Midbrain (tissue), 1 donor: ENCODE data around the gene SPPL2B.

Experiments
- DNase-seq: peaks from one replicate; lab custom pipeline; 2025; lab: John Stamatoyannopoulos, UW

Gene SPPL2B

DNA sequence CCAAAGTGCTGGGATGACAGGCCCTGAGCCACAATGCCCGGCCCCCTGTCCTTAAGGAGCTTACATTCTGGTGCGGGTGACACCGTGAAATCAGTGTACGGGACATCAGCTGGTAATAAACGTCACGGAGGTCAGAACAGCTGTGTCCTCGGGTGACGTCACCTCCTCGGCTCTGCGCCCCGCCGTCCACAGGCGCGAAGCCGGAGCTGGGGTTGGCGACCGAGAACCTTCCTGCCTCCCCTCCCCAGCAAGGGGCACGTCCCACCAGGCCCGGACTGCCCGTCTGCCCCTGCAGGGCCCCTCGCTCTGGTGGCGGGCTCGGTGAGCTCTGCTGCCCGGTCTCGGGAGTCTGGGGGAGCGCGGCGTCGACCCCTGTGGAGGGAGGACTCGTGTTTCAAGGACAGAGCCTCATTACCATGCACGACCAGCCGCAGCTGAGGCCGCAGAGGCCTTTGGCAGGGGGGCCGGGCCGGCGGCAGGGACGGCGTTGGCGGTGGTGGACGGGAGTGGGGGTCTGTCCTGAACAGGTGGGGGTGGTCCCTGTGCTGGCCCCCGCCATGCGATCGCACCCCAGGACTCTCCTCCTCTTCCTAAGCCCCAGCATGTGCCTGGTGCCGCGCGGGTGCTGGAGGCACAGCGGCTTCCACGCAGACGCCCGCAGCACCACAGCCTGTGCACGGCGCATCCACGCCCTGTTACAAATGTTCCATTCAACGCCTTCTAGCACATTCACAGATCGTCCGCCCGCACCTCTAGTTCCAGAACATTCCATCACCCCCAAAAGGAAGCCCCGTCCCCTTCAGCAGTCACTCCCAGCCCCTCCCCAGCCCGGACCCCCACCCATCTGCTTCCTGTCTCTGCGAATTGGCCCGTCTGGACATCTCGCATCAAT, 25.9 kb upstream of the SPPL2B start:
- DNase-seq: no peak

- no peak for DNase-seq
These were observed 25.2 kb upstream of the SPPL2B start for GRCh38 chr19:2303211-2303798.

DNA sequence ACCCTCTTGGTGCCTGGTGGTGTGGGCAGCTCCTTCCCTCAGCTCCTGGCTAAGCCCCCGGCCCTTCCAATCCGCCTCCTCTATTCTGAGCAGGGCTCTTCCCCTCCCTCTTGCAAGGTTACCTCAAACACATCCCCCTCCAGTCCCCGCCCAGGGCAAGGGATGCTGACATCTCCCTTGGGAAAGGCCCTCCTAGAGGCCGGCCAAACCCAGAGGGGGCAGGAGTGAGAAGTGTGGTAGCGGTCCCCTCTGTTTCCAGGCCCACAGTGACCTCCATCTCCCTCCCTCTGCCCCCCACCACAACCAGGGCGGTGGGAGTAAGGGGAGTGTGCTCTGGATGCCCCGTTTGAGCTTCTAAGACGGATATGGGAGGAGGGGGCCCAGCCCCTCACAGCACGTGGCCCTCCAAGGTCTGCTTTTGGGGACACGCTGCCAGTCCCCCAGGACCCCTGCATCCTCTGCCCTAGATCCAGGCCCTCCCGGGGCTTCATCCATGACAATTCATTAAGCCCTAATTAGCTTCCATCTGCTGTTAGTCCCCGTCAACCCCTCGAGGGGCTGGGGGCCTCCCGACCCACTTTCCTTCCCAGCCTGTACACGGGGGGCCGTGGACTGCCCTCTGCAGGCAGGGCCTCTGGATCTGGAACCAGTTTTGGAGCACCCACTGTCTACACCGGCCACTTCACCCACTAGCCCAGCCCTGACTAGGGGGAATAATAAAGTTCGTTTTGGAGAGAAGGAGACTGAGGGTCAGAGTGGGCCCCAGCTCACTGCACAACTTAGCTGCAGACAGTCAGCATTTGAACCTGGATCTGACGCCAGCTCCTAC, 22.8 kb upstream of the SPPL2B start:
- no peak for DNase-seq

DNA sequence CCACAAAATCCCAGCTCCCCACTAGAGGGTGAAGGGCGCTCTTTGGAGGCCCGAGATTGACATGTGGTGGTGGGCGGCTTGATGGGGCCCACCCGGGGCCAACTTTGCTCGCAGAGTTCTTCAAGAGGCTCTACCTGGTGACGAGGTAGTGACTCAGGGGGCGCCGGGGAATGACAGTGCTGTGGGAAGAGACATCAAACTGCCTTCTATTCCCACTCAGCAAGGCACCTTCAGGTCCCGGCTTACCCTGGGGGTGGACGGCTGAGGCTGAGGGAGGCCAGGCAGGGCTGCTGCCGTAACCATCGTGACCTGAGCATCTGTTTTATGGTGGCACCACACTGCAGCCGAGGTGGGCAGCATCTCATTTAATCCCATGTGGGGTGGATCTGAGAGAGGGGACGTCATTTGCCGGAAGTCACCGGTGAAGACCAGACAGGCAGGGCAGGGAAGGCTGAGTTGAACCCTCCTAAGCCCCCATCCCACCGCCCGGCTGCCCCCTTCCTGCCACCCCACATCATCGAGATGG, 22.1 kb upstream of the SPPL2B start:
- DNase-seq: no peak

DNA sequence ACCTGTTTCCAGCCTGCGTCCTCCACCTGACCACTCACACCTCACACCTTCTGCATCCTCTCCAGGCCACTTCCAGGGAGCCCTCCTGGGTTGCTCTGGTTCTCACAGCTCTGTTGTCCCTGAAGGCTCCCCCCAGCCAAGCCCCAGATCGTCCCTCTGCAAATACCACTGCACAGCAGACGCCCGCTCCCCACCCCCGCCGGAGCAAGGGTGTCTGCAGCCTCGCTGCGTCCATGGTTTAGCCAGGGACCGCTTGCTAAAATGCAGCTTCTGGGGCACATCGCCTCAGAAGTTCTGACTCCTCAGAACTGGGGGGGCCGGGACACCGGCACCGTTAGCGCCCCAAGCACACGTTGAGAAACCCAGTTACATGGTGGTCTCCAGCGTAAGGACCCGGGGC, 21.5 kb upstream of the SPPL2B start:
- DNase-seq: no peak

- no peak for DNase-seq
These were observed 20.9 kb upstream of the SPPL2B start for GRCh38 chr19:2307518-2308012.

GRCh38 chr19:2308114-2308556, 20.3 kb upstream of the SPPL2B start, which contains the start of gene LINGO3:
Gene LINGO3 (minus strand): TSS chr19:2308154. CDS start chr19:2291776, 16,378 bp downstream.
- DNase-seq: no peak

DNA sequence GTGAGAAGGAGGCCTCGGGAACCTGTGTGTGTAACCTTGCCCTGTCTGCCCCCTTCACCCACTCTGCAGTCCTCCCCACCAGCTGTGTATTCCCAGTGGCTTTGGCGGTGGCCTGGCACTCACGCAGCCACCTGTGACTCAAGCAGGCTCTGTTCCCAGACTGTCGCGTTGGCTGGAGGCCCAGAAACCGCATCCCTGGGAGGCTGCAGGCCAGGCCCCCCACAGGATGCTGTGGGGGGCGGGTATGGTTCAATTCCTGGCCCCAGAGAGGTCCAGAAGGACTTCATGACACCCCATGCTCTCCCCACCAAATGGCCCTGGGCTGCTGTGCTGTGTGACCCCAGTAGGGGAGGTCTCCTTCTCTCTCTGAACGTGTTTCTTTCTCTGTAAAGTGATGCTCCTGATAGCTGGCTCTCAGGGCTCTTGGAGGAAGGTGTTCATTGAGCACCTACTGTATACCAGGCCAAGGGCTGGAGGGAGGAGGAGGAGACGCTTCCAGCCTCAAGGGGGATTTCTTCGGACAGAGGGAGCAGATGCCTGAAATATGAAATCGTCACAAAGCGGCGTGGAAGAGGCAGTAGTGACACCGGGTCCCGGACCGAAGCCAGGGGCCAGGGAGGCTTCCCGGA, 18.6 kb upstream of the SPPL2B start:
- peak; percentile 23 for DNase-seq

GRCh38 chr19:2311093-2311492, 17.4 kb upstream of the SPPL2B start:
- DNase-seq: no peak

DNA sequence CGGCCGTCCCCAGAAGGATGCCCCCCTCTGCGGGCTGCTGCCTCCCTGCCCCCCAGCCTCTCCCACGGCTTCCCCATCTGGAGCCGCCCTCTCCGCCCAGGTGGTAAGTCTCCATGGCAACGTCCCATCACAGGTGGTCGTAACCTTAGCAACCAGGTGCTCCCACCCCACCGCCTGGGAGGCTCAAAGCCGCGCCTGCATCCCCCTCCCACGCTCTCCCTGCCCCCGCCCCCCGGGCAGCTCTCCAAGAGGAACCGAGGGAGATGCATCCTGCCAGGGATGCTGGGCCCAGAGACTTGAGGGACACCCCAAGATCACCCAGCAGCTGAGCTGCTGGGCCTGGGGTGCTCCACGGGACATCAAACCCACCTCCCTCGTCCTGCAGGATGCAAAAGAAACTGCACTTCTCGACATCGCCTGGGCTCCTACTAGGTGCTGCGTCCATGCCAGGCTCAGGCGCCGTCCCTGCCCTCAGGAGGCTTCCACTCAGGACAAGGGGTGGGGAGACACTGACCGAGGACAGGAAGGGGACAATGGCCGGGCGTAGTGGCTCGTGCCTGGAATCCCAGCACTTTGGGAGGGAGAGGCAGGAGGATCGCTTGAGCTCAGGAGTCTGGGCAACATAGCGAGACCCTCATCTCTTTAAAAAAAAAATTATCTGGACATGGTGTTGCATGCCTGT, 15.5 kb upstream of the SPPL2B start:
- no peak for DNase-seq

DNA sequence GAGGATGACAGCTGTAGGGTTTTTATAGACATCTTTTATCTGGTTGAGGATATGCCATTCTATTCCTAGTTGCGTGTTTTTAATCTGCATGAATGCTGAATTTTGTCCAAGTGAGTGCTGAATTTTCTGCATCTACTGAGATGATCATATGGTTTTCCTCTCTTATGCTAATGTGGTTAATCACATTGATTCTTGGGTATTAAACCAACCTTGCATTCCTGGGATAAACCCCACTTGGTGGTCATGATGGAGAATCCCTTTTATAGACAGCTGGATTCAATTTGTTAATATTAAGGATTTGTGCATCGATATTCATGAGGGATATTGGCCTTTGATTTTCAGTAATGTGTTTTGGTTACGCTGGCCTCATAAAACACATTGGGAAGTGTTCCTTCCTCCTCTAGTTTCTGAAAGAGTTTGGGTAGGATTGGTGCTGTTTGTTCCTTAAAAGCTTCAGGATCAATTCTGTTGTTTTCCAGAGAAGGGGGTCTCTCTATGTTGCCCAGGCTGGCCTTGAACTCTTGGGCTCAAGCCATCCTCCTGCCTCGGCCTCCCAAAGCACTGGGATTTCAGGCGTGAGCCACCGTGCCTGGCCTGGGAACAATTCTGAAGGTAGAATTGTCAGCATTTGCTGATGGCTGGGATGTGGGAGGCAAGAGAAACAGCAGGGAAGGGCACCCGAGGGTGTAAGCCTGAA, 13.2 kb upstream of the SPPL2B start:
- no peak for DNase-seq

DNA sequence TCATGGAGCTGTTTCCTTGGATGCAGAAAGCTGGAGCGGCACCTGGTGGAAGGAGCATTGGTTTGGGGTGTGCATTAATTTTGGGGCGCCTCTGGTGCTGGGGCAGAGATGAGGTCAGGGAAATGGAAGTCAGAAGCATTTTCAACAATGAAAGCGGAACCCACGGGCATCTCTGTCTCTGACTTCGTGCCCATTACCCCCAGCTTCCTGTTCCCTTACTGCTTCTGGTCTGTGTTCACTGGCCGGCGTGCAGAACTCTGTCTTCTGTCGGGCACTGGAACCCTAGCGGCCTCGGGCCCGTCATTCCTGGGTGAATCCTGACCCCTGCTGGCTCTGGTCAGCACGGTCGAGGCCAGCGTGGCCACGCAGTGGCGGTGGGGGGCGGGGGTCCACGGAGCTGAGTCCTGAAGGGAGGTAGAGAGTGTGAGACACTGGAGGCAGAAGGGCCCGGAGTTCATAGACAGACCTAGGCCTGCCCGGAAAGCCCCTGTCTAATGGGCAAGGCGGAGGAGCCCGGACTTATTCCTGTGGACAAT, 12.6 kb upstream of the SPPL2B start:
- peak; percentile 74 for DNase-seq

GRCh38 chr19:2317300-2317699, 11.2 kb upstream of the SPPL2B start:
- no peak for DNase-seq

- no peak for DNase-seq
These were observed 10.7 kb upstream of the SPPL2B start for GRCh38 chr19:2317756-2318155.

DNA sequence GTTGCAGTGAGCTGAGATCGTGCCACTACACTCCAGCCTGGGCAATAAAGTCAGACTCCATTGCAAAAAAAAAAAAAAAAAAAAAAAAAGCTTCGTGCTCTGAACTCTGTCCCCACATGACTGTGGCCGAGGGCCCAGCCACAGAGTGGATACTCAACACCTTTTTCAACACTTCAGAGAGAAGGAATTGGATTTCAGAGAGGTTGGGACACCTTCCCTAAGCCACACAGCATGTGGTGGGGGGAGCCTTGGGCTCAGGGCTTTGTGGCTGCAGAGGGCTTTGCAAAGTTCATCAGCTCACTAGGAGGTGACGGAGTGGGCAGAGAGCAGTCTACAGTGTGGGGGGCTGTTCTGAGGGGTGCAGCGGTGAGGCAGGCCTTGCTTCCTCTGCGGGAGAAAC, 9.6 kb upstream of the SPPL2B start:
- DNase-seq: no peak

DNA sequence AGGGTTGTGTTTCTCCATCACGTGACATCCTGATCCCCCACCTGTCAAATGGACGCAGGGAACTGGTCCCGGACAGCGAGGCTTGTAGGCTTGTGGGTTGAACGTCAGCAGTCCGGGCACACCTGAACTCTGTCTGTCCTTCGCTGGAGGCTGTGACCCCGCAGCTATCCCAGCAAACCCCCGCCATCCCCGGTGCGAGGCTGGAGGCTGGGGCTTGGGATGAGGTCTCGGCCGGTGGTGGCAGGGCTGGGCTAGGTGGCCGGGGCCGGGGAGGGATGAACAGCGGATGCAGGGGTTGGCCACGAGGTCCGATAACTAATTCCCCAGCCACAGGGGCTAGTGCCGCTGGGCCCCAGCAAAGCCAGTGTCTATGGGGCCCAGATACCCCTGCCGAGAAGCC, 8.9 kb upstream of the SPPL2B start:
- DNase-seq: no peak

DNA sequence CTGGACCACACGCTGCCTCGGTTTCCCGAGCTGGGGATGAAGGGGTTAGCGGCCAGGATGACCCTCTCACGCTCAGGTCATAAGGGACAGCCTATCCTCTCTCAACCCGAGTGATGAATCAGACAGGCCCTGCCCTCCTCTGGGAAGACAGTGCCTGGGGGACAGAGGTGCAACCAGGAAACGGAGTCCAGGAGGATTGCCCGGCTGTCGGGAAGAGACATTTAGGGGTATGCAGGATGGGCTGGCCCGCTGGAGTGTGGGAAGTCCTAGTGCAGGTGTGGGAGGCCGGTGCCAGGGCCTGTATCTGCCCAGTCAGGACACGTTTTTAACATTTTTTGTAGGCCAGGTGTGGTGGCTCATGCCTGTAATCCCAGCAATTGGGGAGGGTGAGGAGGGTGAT, 8.4 kb upstream of the SPPL2B start:
- no peak for DNase-seq

DNA sequence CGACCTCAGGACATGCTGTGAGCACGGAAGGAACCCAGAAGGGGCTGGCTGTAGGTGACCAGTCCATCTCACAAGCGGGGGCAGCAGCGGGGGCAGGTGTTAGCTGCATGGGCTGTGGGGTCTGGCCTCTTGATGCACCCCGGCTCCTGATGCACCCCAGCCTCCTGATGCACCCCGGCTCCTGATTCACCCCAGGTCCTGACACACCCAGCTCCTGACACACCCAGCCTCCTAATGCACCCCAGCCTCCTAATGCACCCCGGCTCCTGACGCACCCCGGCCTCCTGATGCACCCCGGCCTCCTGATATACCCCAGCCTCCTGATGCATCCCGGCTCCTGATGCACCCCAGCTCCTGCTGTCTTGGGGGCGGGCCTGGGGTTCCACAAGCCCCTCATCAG, 7.5 kb upstream of the SPPL2B start:
- DNase-seq: no peak

DNA sequence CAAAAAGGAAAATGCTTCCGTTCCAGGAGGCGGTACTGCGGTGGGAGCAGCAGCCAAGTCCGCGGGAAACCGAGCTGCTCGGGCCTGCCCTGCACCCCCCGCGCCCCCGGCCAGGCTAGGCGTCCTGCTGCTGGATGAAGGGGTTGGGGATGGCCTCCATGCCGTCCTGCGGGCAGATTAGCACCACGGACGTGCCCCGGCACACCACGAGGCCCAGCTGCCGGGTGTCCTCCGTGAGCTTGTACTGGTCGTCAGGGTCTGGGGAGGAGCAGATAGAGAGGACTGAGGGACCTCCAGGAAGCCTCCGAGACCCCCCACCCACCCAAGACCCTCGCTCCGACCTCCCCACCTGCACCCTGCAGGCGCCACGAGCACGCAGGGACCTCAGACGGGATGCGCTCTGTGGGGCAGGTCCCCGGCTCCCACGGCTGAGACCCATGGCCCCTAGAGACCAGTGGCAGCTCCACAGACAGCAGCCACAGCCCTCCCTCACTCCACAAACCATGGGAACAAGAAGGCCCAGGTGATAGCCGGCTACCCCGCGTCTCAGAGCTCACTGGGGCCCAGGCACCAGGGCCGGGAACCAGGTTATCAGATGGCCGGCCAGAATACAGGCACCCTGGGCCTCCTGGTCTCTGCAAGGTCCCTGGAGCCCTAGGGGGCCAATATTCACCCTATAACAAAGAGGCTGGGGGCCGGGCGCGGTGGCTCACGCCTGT, 6.8 kb upstream of the SPPL2B start:
- DNase-seq: no peak
